GM10248 (cell line): ENCODE data around the gene THAP12.
"Not testable (repeated sequence)": the region's sequence is repeated elsewhere in the genome, so short reads cannot be mapped to it uniquely, and the experiment has no call there.

Experiments
- CTCF ChIA-PET: fragments of 300-600 bp; sonication (Branson Sonifier 250); formaldehyde crosslinking; extraction: SDS; loops from one replicate; lab custom pipeline; 2021; ENCODE audit warnings: antibody characterized with exemption; lab: Yijun Ruan, JAX
- POLR2A ChIA-PET: fragments of 350-650 bp; sonication (Branson Sonifier 250); formaldehyde crosslinking; extraction: SDS; loops from one replicate; lab custom pipeline; 2020; ENCODE audit warnings: antibody characterized with exemption; lab: Yijun Ruan, JAX
- DNase-seq: peaks from one replicate; pipeline ENCODE4 v3.0.0; 2012; ENCODE audit errors: extremely low spot score
- CTCF ChIP-seq: IDR thresholded peaks from 2 replicates; pipeline ENCODE4 v1.5.1; 2012; ENCODE audit warnings: mild to moderate bottlenecking, low read depth; ENCODE audit errors: extremely low read depth, missing control alignments, control extremely low read depth

THAP12 gene

GRCh38 chr11:76410851-76411357 is 30.0 kb upstream of the THAP12 start:
- CTCF ChIA-PET = interaction anchor here (1.2 to 2.3 kb wide), 2 partner anchors 10 to 14 kb away, joined by 3 to 8 read pairs; no protein-coding TSS in a partner anchor
- POLR2A ChIA-PET = no interaction called here
- TF ChIP-seq CTCF = no peak
- no peak for DNase-seq

GRCh38 chr11:76408171-76408965 is 27.4 kb upstream of the THAP12 start:
- no peak for TF ChIP-seq CTCF
- ChIA-PET CTCF (interaction anchor here (1.2 to 1.5 kb wide), 2 partner anchors 21 to 702 kb away, joined by 3 read pairs; no protein-coding TSS in a partner anchor), POLR2A (no interaction called here)
- DNase-seq = no peak

GRCh38 chr11:76406359-76406758 is 25.4 kb upstream of the THAP12 start:
- DNase-seq = no peak
- ChIA-PET CTCF (interaction anchor here (1.6 kb wide), 1 partner anchor 23 kb away, joined by 3 read pairs; no protein-coding TSS in a partner anchor), POLR2A (no interaction called here)
- no peak for TF ChIP-seq CTCF

- CTCF ChIA-PET, DNase-seq, POLR2A ChIA-PET: not testable (repeated sequence)
These were observed 20.6 kb upstream of the THAP12 start for GRCh38 chr11:76401484-76401883.

GRCh38 chr11:76400967-76401366 is 20.0 kb upstream of the THAP12 start:
- ChIA-PET POLR2A (no interaction called here), CTCF (no interaction called here)
- TF ChIP-seq CTCF = no peak
- DNase-seq = no peak

- ChIA-PET CTCF (interaction anchor here (1.0 kb wide), 1 partner anchor 10 kb away, joined by 3 read pairs; no protein-coding TSS in a partner anchor), POLR2A (no interaction called here)
- no peak for DNase-seq
- no peak for TF ChIP-seq CTCF
These were observed 16.5 kb upstream of the THAP12 start for GRCh38 chr11:76397383-76397782.

- POLR2A ChIA-PET = no interaction called here
These were observed 14.4 kb upstream of the THAP12 start for GRCh38 chr11:76395296-76395695.

More at GRCh38 chr11:76395296-76395695, 14.4 kb upstream of the THAP12 start:
- CTCF ChIA-PET = interaction anchor here (2.0 kb wide), 1 partner anchor 25 kb away, joined by 4 read pairs; no protein-coding TSS in a partner anchor
- TF ChIP-seq CTCF = no peak
- DNase-seq = no peak
